HG02884 (cell line): ENCODE data around the gene FHIT.

Experiments
- ATAC-seq: cut with Tn5 transposase; IDR thresholded peaks from one replicate; pipeline ENCODE4 v1.9.1; 2021; ENCODE audit warnings: mild to moderate bottlenecking, moderate library complexity; ENCODE audit not compliant: unreplicated experiment

Gene FHIT

GRCh38 chr3:59731943-59732342, 1519.3 kb downstream of the FHIT start:
- ATAC-seq, result peak; percentile 64

GRCh38 chr3:59730591-59730990, 1520.7 kb downstream of the FHIT start:
- no peak for ATAC-seq

DNA sequence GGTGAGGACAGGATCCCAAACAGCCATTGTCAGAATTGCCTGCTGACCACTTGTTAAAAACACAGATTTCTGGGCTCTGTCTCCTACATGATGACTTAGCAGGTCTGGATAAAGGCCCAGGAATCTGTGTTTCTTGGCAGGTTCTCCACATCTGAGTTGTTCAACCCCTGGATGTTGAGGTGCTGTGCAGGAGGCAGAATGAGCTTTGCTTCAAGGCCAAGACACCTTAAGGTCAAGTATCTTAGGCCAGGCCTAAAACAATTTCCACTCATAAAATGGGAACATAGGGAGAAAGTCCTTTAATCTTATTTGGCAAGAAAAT, 1522.7 kb downstream of the FHIT start:
- ATAC-seq, result no peak

DNA sequence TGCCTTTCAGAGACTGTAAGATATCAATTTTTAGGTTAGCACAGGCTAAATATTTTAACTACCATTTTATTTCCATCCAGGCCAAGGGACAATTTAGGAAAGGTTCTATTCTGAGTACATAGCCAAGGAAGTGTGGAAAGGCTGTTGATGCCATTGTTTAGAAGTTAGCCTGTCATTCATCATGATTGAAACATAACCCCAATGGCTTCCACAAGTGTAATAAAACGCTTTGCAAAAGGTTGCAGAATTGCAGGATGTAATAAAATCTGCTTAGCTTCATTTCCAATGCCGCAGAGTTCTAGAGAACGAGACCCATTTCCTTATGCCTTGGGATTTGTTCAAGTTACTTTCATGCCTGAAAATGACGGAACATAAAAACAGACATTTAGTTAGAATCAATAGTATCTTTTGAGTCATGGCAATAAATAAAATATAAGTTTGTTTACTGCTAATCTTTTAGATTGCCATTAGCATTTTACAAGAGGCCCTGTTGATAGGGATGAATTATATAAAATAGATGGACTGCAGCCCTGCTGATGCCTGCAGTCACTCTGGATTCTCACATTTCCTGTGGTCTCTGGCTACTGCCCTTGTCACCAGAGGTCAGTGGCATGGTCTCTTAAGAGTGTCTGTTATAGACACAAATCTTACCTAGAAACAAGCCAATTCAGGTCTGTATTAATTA, 1523.2 kb downstream of the FHIT start:
- ATAC-seq, result no peak

- ATAC-seq, result no peak
These were observed 1525.0 kb downstream of the FHIT start for GRCh38 chr3:59726279-59726678.

DNA sequence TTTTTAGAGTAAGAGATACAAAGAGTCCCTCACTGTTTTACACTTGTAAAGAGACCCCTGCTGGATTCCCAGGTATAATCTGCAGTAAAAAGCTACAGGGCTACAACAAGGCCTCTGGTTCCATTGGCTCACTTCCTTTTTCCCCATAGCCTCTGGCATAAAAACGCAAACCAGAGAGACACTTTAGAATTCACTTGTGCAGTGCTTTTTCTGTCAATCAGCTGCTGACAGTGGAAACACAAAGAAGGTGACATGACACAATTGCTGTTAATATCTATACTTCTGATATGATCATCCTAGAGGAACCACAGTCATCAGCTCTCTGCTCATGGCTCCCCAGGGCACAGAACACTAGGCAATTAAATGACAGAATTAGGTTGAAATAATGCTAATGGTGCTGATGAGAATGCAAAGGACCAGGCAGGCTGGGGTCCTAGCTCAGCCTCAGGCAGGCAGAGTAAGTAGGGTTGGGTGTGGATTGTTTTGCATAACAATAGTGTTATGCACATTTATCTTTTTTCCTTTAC, 1533.5 kb downstream of the FHIT start:
- ATAC-seq, result no peak

- no peak for ATAC-seq
These were observed 1537.2 kb downstream of the FHIT start for GRCh38 chr3:59714066-59714465.

- ATAC-seq, result no peak
These were observed 1540.7 kb downstream of the FHIT start for GRCh38 chr3:59710554-59710953.

GRCh38 chr3:59709702-59710553, 1541.3 kb downstream of the FHIT start:
- no peak for ATAC-seq

DNA sequence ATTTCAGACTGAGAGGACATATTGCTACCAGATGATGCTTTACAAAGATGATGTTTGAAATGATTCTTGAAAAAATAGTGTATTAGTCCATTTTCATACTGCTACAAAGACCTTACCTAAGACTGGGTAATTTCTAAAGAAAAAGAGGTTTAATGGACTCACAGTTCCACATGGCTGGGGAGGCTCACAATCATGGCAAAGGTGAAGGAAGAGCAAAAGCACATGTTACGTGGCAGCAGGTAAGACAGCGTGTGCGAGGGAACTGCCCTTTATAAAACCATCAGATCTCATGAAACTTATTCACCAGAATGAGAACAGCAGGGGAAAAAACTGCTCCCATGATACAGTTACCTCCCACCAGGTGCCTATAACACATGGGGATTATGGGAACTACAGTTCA, 1543.0 kb downstream of the FHIT start:
- ATAC-seq, result no peak

DNA sequence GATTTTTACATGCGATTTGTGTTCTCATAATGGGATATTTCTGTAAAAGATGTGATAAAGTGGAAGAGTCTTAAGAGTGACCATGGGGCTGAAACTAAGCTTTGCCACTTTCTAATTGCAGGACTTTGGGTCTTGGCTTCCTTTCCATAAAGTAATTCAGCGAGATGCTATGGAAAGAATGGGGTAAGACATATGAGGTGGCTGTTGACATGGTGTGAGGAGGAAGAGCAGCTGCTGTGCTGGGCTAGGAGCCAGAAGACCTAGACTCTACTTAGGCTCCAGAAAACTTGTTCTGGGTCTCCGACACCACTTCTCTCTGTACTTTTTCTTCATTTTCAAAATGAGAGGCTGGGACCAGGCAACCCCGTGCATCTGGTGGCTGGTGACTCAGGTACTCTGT, 1547.0 kb downstream of the FHIT start:
- ATAC-seq, result no peak

DNA sequence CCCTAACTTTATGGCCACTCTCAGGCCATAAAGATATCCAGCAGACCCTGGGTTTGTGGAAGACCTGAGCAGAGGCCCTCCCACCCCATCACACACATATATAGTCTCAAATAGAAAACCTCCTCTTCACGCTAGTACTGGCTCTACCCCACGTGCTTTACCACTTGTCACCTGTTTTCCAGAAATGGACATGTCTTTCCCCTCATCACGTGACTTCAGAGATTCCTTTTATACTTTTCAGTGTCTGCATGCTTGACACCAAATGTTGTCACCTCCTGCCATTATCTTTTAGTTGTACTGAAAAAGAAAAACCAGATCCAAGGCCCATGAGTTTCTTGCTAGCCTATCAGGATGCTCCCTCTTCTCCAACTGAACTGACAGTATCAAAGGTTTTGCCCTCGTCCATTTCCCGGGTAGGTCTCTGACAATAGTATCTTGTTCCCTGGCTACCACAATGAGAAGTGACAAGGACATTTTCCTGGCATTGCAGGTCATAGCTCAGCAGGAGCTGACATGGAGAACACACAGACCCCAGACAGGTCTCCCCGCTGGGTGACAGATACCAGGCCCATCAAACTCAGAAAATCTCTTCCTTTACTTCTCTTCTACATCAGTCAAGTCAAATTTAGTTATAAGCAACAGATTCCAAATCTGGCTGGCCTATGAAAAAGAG, 1551.5 kb downstream of the FHIT start:
- no peak for ATAC-seq
